ENCODE measurements around the gene AMN.

GRCh38 chr14:102938191-102938590, 15.7 kb downstream of the AMN start:
- no peak for TF ChIP-seq CTCF (IDR thresholded peaks at IDR 0.05; ENCODE audit: borderline replicate concordance, extremely low read depth, low read length, poor library complexity, severe bottlenecking)
- TF ChIP-seq EZH2 (IDR thresholded peaks at IDR 0.05; ENCODE audit: borderline replicate concordance, low read depth, low read length, severe bottlenecking) = no peak

Data from DND-41 (cell line).